Testis (tissue), 3 donors: Measurements from ENCODE around the gene PPP1R11. TPM values are rescaled to one million over a fixed set of nuclear protein-coding genes. Genes with fewer than 3 reads are reported as not detected.
A peak's percentile ranks its signal among the peaks of the same experiment; 100 is the strongest.

ENCODE experiments used
- DNase-seq: peaks from one replicate; pipeline ENCODE4 v3.0.0-alpha.2; 2019
- H3K27ac ChIP-seq, 2 donors: fragments of 200-600 bp; sonication (generic); one replicate each; pipeline ENCODE4 v1.5.1; 2019
- H3K27me3 ChIP-seq: fragments of 200-600 bp; sonication (generic); one replicate; pipeline ENCODE4 v1.5.1; 2019
- H3K36me3 ChIP-seq: fragments of 200-600 bp; sonication (generic); one replicate; pipeline ENCODE4 v1.5.1; 2017; ENCODE audit warnings: low read depth; ENCODE audit errors: missing control alignments
- H3K4me1 ChIP-seq: fragments of 200-600 bp; sonication (generic); one replicate; pipeline ENCODE4 v1.5.1; 2019
- H3K4me3 ChIP-seq, 2 donors: fragments of 200-600 bp; sonication (generic); one replicate each; pipeline ENCODE4 v1.5.1; 2017 to 2019
- H3K9me3 ChIP-seq: fragments of 200-600 bp; sonication (generic); one replicate; pipeline ENCODE4 v1.5.1; 2017
- CTCF ChIP-seq, 3 experiments: fragments of 450-650 bp in 2 of 3; fragments of 200-600 bp in 1 of 3; sonication (generic) in 1 of 3; IDR thresholded peaks; one replicate each; pipeline ENCODE4 v1.5.1; 2016 to 2019; ENCODE audit warnings: antibody characterized with exemption in 3 of 3, mild to moderate bottlenecking in 2 of 3, moderate library complexity in 1 of 3
- POLR2A ChIP-seq: fragments of 450-650 bp; IDR thresholded peaks from one replicate; pipeline ENCODE4 v1.6.1; 2017; ENCODE audit warnings: antibody characterized with exemption, mild to moderate bottlenecking, moderate library complexity
- WGBS, 2 donors: methylation state at CpG; one replicate each; pipeline ENCODE4 v1.1.5; 2018; 5-methylcytosine and 5-hydroxymethylcytosine counted together
- intact Hi-C: fragments of 100-400 bp; cut with DNase I; formaldehyde crosslinking; loops from one replicate; pipeline ENCODE4 v1.15.1; 2023; ENCODE audit warnings: low total_unique reads
- polyA plus RNA-seq: library from polyadenylated mRNA; stranded (reverse); fragments of 350-450 nt; fragmentation: Illumina TruSeq; extraction: RNeasy Lipid Tissue Mini Kit (QIAGEN cat#74804); gene quantifications from one replicate; pipeline ENCODE4 v1.2.3, GENCODE V29; 2014; ENCODE audit warnings: low read depth, low replicate concordance; ENCODE audit not compliant: insufficient read depth
- total RNA-seq, 2 donors: library from RNA; depleted of rRNA; stranded (reverse); fragments of >200 nt; gene quantifications; one replicate each; pipeline ENCODE4 v1.2.3, GENCODE V29; 2016

Gene PPP1R11
- total and polyA plus RNA-seq, 3 donors from 2014 or later = 40.2 to 91.8 (median 55.0) TPM

GRCh38 chr6:30077218-30077617 is 10.2 kb downstream of the PPP1R11 start:
- no peak overlapping the region for H3K27ac ChIP-seq
- no peak for TF ChIP-seq POLR2A
- no peak for TF ChIP-seq CTCF (IDR thresholded peaks at IDR 0.05)
- WGBS, 2 donors = 36 to 55% methylated on average over 4 of the region's 4 CpGs
- no peaks in the 10 kb centered on the region for H3K36me3 ChIP-seq
- H3K27me3 ChIP-seq = no peaks in the 10 kb centered on the region
- H3K4me3 ChIP-seq = no peak overlapping the region
- no peaks in the 10 kb centered on the region for H3K9me3 ChIP-seq
- DNase-seq = no peak
- intact Hi-C loops = no loop called here
- peaks cover 40% of the 10 kb centered on the region for H3K4me1 ChIP-seq

GRCh38 chr6:30087876-30088275 is 20.9 kb downstream of the PPP1R11 start:
- Histone ChIP-seq H3K4me3 (no peak overlapping the region), H3K36me3 (no peaks in the 10 kb centered on the region), H3K4me1 (peaks cover 8% of the 10 kb centered on the region), H3K27ac (no peak overlapping the region), H3K27me3 (no peaks in the 10 kb centered on the region), H3K9me3 (no peaks in the 10 kb centered on the region)
- WGBS, 2 donors = 85 to 89% methylated on average over 5 of the region's 5 CpGs
- no peak for DNase-seq
- TF ChIP-seq POLR2A (no peak), CTCF (IDR thresholded peaks at IDR 0.05) (no peak)
- intact Hi-C loops = no loop called here

GRCh38 chr6:30091577-30092381 is 24.8 kb downstream of the PPP1R11 start:
- WGBS, 2 donors = 57 to 62% methylated on average over 11 of the region's 11 CpGs
- Histone ChIP-seq H3K27me3 (no peaks in the 10 kb centered on the region), H3K4me3 (no peak overlapping the region), H3K4me1 (peaks cover 8% of the 10 kb centered on the region), H3K9me3 (no peaks in the 10 kb centered on the region), H3K36me3 (no peaks in the 10 kb centered on the region), H3K27ac (no peak overlapping the region)
- intact Hi-C loops = no loop called here
- peak; percentile 74 for DNase-seq
- no peak for TF ChIP-seq CTCF (IDR thresholded peaks at IDR 0.05)
- TF ChIP-seq POLR2A = no peak

GRCh38 chr6:30092852-30093543 is 26.0 kb downstream of the PPP1R11 start:
- DNase-seq = no peak
- TF ChIP-seq CTCF (IDR thresholded peaks at IDR 0.05) (no peak), POLR2A (no peak)
- no peak overlapping the region for H3K27ac ChIP-seq
- no peak overlapping the region for H3K4me3 ChIP-seq
- no peaks in the 10 kb centered on the region for H3K36me3 ChIP-seq
- intact Hi-C loops = no loop called here
- peaks cover 8% of the 10 kb centered on the region for H3K4me1 ChIP-seq
- H3K27me3 ChIP-seq = no peaks in the 10 kb centered on the region
- H3K9me3 ChIP-seq = no peaks in the 10 kb centered on the region
- 75 to 81% methylated on average over 6 of the region's 6 CpGs for WGBS, 2 donors
